Measurements from ENCODE around the gene LARP4B.

Gene LARP4B

DNA sequence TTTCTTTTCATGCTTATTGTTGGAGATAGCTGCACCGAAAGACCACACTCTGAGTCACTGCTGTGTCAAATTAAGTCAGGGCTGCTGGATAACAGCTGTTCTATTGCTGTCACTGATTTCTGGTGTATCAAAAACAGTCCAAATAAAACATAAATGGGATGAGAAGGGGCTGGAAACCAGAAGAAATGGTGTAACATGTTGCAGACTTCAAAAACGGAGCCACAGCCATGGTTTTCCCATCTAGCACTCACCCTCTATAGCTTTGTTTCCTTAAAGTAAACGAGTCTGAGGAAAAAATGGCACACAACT, 138.8 kb downstream of the LARP4B start:
- DNase-seq (ENCODE audit: low spot score): no peak
- in situ Hi-C loops (cut with MboI; ENCODE audit: low pct_unique_long_range_greater_than_20kb, low sequenced_read_pairs, unreplicated experiment): no loop called here
- TF ChIP-seq, protein P1, sequence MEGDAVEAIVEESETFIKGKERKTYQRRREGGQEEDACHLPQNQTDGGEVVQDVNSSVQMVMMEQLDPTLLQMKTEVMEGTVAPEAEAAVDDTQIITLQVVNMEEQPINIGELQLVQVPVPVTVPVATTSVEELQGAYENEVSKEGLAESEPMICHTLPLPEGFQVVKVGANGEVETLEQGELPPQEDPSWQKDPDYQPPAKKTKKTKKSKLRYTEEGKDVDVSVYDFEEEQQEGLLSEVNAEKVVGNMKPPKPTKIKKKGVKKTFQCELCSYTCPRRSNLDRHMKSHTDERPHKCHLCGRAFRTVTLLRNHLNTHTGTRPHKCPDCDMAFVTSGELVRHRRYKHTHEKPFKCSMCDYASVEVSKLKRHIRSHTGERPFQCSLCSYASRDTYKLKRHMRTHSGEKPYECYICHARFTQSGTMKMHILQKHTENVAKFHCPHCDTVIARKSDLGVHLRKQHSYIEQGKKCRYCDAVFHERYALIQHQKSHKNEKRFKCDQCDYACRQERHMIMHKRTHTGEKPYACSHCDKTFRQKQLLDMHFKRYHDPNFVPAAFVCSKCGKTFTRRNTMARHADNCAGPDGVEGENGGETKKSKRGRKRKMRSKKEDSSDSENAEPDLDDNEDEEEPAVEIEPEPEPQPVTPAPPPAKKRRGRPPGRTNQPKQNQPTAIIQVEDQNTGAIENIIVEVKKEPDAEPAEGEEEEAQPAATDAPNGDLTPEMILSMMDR (IDR thresholded peaks at IDR 0.05; ENCODE audit: extremely low read depth, insufficient read depth, missing control alignments): no peak

DNA sequence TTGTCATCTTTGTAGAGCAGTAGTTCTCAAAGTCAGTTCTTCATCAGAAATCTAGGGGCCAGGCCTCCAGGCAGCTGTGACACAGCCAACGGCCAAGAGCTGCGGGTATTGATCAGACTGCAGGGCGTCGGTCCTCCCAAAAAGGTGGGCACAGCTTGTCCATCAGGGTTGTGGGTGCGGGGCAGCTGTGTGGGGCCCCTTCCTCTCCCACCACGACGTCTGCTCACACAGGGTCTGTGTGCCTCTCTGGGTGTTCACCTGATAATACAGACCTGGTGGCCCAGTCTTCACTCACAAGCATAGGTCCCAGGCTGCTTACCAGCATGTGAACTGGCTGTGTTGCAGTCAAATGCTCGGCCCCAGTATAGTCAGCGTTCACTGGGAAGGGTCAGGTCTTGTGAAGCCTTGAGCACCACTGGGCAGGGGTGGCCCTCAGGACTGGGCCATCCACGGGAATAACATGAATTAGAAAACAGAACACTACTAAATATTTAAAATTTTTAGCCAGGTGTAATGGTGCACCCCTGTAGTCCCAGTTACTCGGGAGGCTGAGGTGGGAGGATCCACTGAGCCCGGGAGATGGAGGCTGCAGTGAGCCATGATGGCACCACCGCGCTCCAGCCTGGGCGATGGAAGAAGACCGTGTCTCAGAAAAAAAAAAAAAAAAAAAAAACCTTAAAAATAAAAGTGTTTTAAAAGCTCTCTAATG, 139.3 kb downstream of the LARP4B start:
- TF ChIP-seq, protein P1 (IDR thresholded peaks at IDR 0.05; ENCODE audit: extremely low read depth, insufficient read depth, missing control alignments): no peak
- DNase-seq (ENCODE audit: low spot score): no peak
- in situ Hi-C loops (cut with MboI; ENCODE audit: low pct_unique_long_range_greater_than_20kb, low sequenced_read_pairs, unreplicated experiment): no loop called here

DNA sequence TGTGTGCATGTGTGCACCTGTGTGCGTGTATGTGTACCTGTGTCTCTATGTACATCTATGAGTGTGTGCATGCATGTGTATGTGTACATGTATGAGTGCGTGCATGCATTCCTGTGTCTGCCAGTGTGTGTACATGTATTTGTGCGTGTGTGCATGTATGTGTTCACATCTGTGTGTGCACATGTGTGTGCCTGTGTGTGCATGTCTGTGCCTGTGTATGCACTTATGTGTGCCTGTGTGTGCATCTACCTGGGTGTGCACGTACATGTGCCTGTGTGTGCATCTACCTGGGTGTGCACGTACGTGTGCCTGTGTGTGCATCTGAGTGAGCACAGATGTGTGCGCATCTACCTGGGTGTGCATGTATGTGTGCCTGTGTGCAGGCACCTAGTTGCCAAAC, 139.9 kb downstream of the LARP4B start:
- TF ChIP-seq, protein P1 (IDR thresholded peaks at IDR 0.05; ENCODE audit: extremely low read depth, insufficient read depth, missing control alignments): no peak
- in situ Hi-C loops (cut with MboI; ENCODE audit: low pct_unique_long_range_greater_than_20kb, low sequenced_read_pairs, unreplicated experiment): no loop called here
- no peak for DNase-seq (ENCODE audit: low spot score)

DNA sequence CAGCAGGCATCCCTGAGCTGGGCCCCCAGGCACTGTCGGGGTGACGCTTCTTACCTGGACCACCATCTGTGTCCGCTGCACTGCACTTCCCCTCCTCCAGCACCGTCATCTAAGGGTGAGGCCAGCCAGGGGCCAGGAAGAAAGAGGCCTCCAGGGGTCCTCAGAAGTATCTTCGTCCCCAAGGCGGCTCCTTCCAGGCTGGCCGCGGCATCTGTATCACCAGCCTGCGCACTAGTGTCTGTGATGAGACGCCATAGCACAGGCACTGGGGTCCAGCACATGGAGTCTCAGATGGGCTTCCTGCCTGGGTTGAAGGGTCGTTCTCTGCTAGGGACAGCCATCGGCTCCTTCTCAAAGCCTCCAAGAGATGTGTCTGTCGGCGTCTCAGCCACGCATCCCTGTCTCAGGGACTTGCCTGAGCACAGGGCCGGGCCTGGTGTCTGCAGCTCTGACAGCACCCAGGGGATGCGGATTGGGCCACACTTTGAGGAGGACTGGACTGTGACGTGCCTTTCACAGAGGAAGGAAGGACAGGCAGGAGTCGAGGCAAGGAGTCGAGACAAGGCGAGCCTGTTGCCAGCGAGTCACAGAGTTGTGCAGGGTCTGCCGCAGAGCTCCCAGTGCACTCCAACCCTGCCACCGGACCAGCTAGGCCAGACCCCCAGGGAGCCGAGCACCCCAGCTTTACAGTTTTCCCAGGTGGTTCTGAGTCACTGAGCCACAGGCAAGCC, 140.5 kb downstream of the LARP4B start:
- no peak for DNase-seq (ENCODE audit: low spot score)
- in situ Hi-C loops (cut with MboI; ENCODE audit: low pct_unique_long_range_greater_than_20kb, low sequenced_read_pairs, unreplicated experiment): no loop called here
- TF ChIP-seq, protein P1 (IDR thresholded peaks at IDR 0.05; ENCODE audit: extremely low read depth, insufficient read depth, missing control alignments): no peak

DNA sequence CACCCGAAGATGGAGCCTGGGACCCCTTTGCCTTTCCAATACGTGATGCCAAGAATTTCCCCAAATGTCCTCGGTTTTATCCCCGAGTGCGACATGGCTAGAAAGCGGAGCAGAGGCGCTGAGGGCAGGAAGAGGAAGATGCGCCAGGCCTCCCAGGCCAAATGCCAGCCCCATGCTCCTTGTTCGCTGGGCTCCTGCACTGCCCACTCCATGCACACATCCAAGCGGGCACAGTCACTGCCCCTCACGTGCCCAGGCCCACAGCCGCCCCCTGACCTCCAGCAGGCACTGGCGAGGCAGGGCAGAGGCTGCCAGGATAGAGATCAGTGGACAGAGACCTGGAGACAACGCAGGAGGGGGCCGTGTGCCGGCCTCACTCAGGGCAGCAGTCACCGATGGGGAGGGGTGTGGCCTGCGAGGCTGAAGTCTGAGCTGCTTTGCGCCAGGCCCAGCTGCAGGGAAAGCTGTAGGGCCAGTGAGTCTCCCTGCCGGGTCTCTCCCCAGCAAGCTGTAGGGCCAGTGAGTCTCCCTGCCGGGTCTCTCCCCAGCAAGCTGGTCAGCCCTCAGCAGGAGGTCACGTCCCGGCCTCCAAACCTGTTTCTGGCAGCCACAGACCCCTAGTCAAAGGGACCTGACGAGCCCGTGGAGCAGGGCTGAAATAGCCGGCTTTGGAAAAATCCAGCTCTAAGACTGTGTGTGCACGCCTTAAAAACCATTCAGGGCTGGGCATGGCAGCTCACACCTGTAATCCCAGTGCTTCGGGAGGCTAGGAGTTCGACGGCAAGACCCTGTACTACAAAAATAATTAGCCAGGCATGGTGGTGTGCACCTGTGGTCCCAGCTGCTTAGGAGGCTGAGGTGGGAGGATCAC, 141.4 kb downstream of the LARP4B start:
- no peak for DNase-seq (ENCODE audit: low spot score)
- in situ Hi-C loops (cut with MboI; ENCODE audit: low pct_unique_long_range_greater_than_20kb, low sequenced_read_pairs, unreplicated experiment): no loop called here
- TF ChIP-seq, protein P1 (IDR thresholded peaks at IDR 0.05; ENCODE audit: extremely low read depth, insufficient read depth, missing control alignments): no peak
